ENCODE measurements around the gene GSTP1.

- no peak for TF ChIP-seq CTCF (conservative IDR thresholded peaks at IDR 0.05; ENCODE audit: low read length)
- no peak for TF ChIP-seq EZH2phosphoT487 (IDR thresholded peaks at IDR 0.05; ENCODE audit: borderline replicate concordance, low read depth, low read length)
Measured at GRCh38 chr11:67572305-67572704, 11.3 kb upstream of the GSTP1 start.

Measured in OCI-LY7 (cell line).